ENCODE measurements around the gene MSL1.

MSL1 gene

GRCh38 chr17:40086150-40087044, 35.4 kb upstream of the MSL1 start (continued):
- TF ChIP-seq POU6F1 (CRISPR knock-in tag; IDR thresholded peaks at IDR 0.05; ENCODE audit: borderline replicate concordance, low read depth) (no peak), ZNF565 (CRISPR knock-in tag; conservative IDR thresholded peaks at IDR 0.05; ENCODE audit: low read depth) (no peak), ZNF8 (CRISPR knock-in tag; IDR thresholded peaks at IDR 0.05) (no peak)

GRCh38 chr17:40087049-40087794, 34.5 kb upstream of the MSL1 start:
- TF ChIP-seq ZNF70 (CRISPR knock-in tag; IDR thresholded peaks at IDR 0.05) (no peak), TCF4 (CRISPR knock-in tag; IDR thresholded peaks at IDR 0.05; ENCODE audit: borderline replicate concordance) (no peak), POU6F1 (CRISPR knock-in tag; IDR thresholded peaks at IDR 0.05; ENCODE audit: borderline replicate concordance, low read depth) (no peak), TOX (CRISPR knock-in tag; IDR thresholded peaks at IDR 0.05; ENCODE audit: borderline replicate concordance) (no peak), BACH2 (CRISPR knock-in tag; IDR thresholded peaks at IDR 0.05; ENCODE audit: borderline replicate concordance) (no peak), CSRNP3 (CRISPR knock-in tag; IDR thresholded peaks at IDR 0.05) (no peak), CSDC2 (CRISPR knock-in tag; IDR thresholded peaks at IDR 0.05) (no peak), ISL1 (CRISPR knock-in tag; IDR thresholded peaks at IDR 0.05) (no peak), CREB5 (CRISPR knock-in tag; IDR thresholded peaks at IDR 0.05; ENCODE audit: low read depth) (no peak), GLIS3 (CRISPR knock-in tag; IDR thresholded peaks at IDR 0.05) (no peak), ZNF565 (CRISPR knock-in tag; conservative IDR thresholded peaks at IDR 0.05; ENCODE audit: low read depth) (no peak), PATZ1 (CRISPR knock-in tag; IDR thresholded peaks at IDR 0.05; ENCODE audit: borderline replicate concordance) (no peak), ZFP3 (CRISPR knock-in tag; IDR thresholded peaks at IDR 0.05) (no peak), SNAI2 (CRISPR knock-in tag; IDR thresholded peaks at IDR 0.05) (no peak), ARNTL (CRISPR knock-in tag; IDR thresholded peaks at IDR 0.05; ENCODE audit: borderline replicate concordance, low read depth) (no peak)
- ATAC-seq = no peak

GRCh38 chr17:40087903-40088718, 33.7 kb upstream of the MSL1 start:
- ATAC-seq = no peak
- no peak for TF ChIP-seq CSRNP3 (CRISPR knock-in tag; IDR thresholded peaks at IDR 0.05)
